HL-60 (cell line): ENCODE results near the gene KDM5B.
A peak's percentile ranks its signal among the peaks of the same experiment; 100 is the strongest.

Experiments used
- DNase-seq, 2 experiments: peaks; one replicate each; pipeline ENCODE4 v3.0.0-alpha.2; 2010 to 2020; ENCODE audit warnings: low read depth in 1 of 2, low spot score in 1 of 2
- H3K27ac ChIP-seq: fragments of 250-450 bp; sonication (Bioruptor Pico); replicated peaks from 2 replicates; pipeline ENCODE4 v1.5.1; 2020; ENCODE audit warnings: mild to moderate bottlenecking, moderate library complexity
- H3K27me3 ChIP-seq: fragments of 250-450 bp; sonication (Bioruptor Pico); 2 replicates; pipeline ENCODE4 v1.5.1; 2021; ENCODE audit warnings: mild to moderate bottlenecking, moderate library complexity; ENCODE audit not compliant: insufficient read depth, poor library complexity, severe bottlenecking
- H3K4me3 ChIP-seq: replicated peaks from 2 replicates; pipeline ENCODE4 v1.5.1; 2011; ENCODE audit warnings: mild to moderate bottlenecking, control low read depth, low read length; ENCODE audit not compliant: insufficient read depth
- GABPA ChIP-seq: IDR thresholded peaks from 2 replicates; pipeline ENCODE4 v1.6.1; 2012; ENCODE audit warnings: low read depth
- POLR2AphosphoS5 ChIP-seq: IDR thresholded peaks from 2 replicates; pipeline ENCODE4 v1.6.1; 2012; ENCODE audit warnings: low read depth
- SPI1 ChIP-seq: IDR thresholded peaks from 2 replicates; pipeline ENCODE4 v1.6.1; 2012; ENCODE audit warnings: low read depth, mild to moderate bottlenecking, borderline replicate concordance
- TF ChIP-seq, protein P1 (sequence below): IDR thresholded peaks from one replicate; pipeline ENCODE4 v1.5.1; 2011; ENCODE audit warnings: low read length, control low read depth, inconsistent platforms; ENCODE audit not compliant: insufficient read depth
- TF ChIP-seq, protein P2 (sequence below): IDR thresholded peaks from 2 replicates; pipeline ENCODE4 v1.6.1; 2012; ENCODE audit warnings: low read depth; ENCODE audit not compliant: insufficient replicate concordance

KDM5B gene

DNA sequence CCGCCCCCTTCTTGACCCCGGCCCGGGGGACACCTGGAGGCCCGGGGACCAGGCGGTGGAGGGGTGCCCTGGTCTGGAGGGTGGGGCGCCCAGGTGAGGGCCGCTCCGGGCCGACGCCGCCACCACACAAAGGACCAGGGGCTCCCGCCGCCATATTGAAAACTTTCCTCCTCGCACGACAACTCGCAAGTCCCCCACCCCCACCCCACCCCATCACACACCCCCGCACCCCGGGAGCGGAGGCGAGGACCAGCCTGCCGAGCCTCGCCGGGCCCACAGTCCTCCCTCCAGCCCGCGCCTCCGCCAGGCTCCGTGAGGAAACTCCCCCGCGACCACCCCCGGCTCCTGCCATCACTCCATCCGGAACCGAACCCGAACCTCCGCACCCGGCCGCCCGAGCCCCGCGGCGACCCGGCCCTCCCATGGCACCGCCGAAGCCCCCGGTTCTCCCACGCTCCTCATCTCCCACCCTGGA is 733 bp downstream of the KDM5B start:
- peak overlapping the region; percentile 93 for H3K27ac ChIP-seq

GRCh38 chr1:202806845-202807450 is 1.3 kb downstream of the KDM5B start:
- DNase-seq, result peak in 1 of 2 experiments; percentile 62

More for the DNA sequence above, 733 bp downstream of the KDM5B start:
- Histone ChIP-seq H3K27me3 (no peaks in the 10 kb centered on the region), H3K4me3 (peak overlapping the region; percentile 92)
- peak in 1 of 2 experiments; percentile 36 for DNase-seq
- TF ChIP-seq, protein P1, sequence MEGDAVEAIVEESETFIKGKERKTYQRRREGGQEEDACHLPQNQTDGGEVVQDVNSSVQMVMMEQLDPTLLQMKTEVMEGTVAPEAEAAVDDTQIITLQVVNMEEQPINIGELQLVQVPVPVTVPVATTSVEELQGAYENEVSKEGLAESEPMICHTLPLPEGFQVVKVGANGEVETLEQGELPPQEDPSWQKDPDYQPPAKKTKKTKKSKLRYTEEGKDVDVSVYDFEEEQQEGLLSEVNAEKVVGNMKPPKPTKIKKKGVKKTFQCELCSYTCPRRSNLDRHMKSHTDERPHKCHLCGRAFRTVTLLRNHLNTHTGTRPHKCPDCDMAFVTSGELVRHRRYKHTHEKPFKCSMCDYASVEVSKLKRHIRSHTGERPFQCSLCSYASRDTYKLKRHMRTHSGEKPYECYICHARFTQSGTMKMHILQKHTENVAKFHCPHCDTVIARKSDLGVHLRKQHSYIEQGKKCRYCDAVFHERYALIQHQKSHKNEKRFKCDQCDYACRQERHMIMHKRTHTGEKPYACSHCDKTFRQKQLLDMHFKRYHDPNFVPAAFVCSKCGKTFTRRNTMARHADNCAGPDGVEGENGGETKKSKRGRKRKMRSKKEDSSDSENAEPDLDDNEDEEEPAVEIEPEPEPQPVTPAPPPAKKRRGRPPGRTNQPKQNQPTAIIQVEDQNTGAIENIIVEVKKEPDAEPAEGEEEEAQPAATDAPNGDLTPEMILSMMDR, result no peak
- no peak for TF ChIP-seq GABPA
- TF ChIP-seq, protein P2, sequence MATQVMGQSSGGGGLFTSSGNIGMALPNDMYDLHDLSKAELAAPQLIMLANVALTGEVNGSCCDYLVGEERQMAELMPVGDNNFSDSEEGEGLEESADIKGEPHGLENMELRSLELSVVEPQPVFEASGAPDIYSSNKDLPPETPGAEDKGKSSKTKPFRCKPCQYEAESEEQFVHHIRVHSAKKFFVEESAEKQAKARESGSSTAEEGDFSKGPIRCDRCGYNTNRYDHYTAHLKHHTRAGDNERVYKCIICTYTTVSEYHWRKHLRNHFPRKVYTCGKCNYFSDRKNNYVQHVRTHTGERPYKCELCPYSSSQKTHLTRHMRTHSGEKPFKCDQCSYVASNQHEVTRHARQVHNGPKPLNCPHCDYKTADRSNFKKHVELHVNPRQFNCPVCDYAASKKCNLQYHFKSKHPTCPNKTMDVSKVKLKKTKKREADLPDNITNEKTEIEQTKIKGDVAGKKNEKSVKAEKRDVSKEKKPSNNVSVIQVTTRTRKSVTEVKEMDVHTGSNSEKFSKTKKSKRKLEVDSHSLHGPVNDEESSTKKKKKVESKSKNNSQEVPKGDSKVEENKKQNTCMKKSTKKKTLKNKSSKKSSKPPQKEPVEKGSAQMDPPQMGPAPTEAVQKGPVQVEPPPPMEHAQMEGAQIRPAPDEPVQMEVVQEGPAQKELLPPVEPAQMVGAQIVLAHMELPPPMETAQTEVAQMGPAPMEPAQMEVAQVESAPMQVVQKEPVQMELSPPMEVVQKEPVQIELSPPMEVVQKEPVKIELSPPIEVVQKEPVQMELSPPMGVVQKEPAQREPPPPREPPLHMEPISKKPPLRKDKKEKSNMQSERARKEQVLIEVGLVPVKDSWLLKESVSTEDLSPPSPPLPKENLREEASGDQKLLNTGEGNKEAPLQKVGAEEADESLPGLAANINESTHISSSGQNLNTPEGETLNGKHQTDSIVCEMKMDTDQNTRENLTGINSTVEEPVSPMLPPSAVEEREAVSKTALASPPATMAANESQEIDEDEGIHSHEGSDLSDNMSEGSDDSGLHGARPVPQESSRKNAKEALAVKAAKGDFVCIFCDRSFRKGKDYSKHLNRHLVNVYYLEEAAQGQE, result no peak
- TF ChIP-seq POLR2AphosphoS5, result no peak
- TF ChIP-seq SPI1, result no peak

GRCh38 chr1:202805886-202806844 is 2.1 kb downstream of the KDM5B start:
- Histone ChIP-seq H3K27me3 (no peaks in the 10 kb centered on the region), H3K27ac (peak overlapping the region; percentile 93), H3K4me3 (peak overlapping the region; percentile 92)
- DNase-seq, result peak in 1 of 2 experiments; percentile 28
- TF ChIP-seq, protein P2, result no peak
- TF ChIP-seq, protein P1, result no peak
- no peak for TF ChIP-seq GABPA
- no peak for TF ChIP-seq POLR2AphosphoS5
- TF ChIP-seq SPI1, result no peak

More at GRCh38 chr1:202806845-202807450, 1.3 kb downstream of the KDM5B start:
- Histone ChIP-seq H3K27me3 (no peaks in the 10 kb centered on the region), H3K27ac (peak overlapping the region; percentile 93), H3K4me3 (peak overlapping the region; percentile 92)
- TF ChIP-seq, protein P2, result no peak
- TF ChIP-seq, protein P1, result no peak
- TF ChIP-seq GABPA (peak; percentile 25; the same call in 1 of the 2 replicates), SPI1 (no peak), POLR2AphosphoS5 (peak; percentile 59; the same call in 1 of the 2 replicates)
